Suprapubic skin (tissue), 4 donors: Measurements from ENCODE around the gene EOGT.

Experiments used
- POLR2A ChIP-seq, 2 donors: fragments of 450-650 bp; IDR thresholded peaks; one replicate each; pipeline ENCODE4 v1.6.1; 2017; ENCODE audit warnings: antibody characterized with exemption in 2 of 2, mild to moderate bottlenecking in 2 of 2, moderate library complexity in 2 of 2
- POLR2AphosphoS5 ChIP-seq, 3 donors: sonication (generic); formaldehyde crosslinking; IDR thresholded peaks; one replicate each; pipeline ENCODE4 v1.6.1; 2017; ENCODE audit warnings: antibody characterized with exemption in 3 of 3
- TF ChIP-seq, protein P1 (sequence below), 2 donors: fragments of 200-600 bp in 1 of 2; fragments of 450-650 bp in 1 of 2; sonication (generic) in 1 of 2; IDR thresholded peaks; one replicate each; pipeline ENCODE4 v1.5.1; 2016 to 2019; ENCODE audit warnings: antibody characterized with exemption in 2 of 2, mild to moderate bottlenecking in 1 of 2, moderate library complexity in 1 of 2

DNA sequence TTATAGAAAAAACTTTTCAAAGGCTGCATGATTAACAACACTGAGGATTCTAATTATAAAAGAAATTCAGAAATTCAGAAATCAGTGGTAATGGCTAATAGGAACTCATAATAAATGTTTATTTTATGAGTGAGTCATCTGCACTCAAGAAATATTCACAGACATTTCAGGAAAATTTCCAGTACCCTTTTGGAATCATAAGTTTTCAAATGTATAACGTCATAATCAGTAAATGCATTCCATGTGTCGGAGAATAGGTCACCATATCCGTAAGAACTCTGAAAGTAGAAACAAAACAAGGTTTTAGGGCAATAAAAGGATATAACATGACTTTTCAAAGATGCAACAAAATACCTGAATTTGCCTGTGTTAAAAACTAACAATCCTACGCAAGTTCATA, 24.7 kb downstream of the EOGT start:
- TF ChIP-seq, protein P1, sequence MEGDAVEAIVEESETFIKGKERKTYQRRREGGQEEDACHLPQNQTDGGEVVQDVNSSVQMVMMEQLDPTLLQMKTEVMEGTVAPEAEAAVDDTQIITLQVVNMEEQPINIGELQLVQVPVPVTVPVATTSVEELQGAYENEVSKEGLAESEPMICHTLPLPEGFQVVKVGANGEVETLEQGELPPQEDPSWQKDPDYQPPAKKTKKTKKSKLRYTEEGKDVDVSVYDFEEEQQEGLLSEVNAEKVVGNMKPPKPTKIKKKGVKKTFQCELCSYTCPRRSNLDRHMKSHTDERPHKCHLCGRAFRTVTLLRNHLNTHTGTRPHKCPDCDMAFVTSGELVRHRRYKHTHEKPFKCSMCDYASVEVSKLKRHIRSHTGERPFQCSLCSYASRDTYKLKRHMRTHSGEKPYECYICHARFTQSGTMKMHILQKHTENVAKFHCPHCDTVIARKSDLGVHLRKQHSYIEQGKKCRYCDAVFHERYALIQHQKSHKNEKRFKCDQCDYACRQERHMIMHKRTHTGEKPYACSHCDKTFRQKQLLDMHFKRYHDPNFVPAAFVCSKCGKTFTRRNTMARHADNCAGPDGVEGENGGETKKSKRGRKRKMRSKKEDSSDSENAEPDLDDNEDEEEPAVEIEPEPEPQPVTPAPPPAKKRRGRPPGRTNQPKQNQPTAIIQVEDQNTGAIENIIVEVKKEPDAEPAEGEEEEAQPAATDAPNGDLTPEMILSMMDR (IDR thresholded peaks at IDR 0.05), result no peak
- TF ChIP-seq POLR2A (IDR thresholded peaks at IDR 0.05) (no peak), POLR2AphosphoS5 (IDR thresholded peaks at IDR 0.05) (no peak)
